Activated T-cell treated with anti-CD3 and anti-CD28 coated beads, Interleukin-2, amount 50 U/mL, for 4 hours (primary cell): ENCODE measurements around the gene TBC1D1. TPM values are rescaled to one million over a fixed set of nuclear protein-coding genes. Genes with fewer than 3 reads are reported as not detected.

ENCODE experiments used
- ATAC-seq, 2 donors: fragments of 200-7000 bp; cut with Tn5 transposase; one replicate each; pipeline ENCODE4 v1.10.0; 2021
- DNase-seq: peaks from one replicate; pipeline ENCODE4 v3.0.0-alpha.2; 2020
- H3K27me3 Mint-ChIP-seq: one replicate; pipeline ENCODE4 v1.8.0; 2021; ENCODE audit warnings: low read depth, mixed read lengths
- H3K36me3 Mint-ChIP-seq: one replicate; pipeline ENCODE4 v1.8.0; 2022; ENCODE audit warnings: mixed read lengths; ENCODE audit not compliant: insufficient read depth
- H3K4me1 Mint-ChIP-seq: one replicate; pipeline ENCODE4 v1.8.0; 2021; ENCODE audit warnings: low read depth, mixed read lengths
- H3K4me3 Mint-ChIP-seq: one replicate; pipeline ENCODE4 v1.8.0; 2021; ENCODE audit warnings: mild to moderate bottlenecking, moderate library complexity, mixed read lengths
- H3K9me3 Mint-ChIP-seq: one replicate; pipeline ENCODE4 v1.8.0; 2021; ENCODE audit warnings: mixed read lengths
- total RNA-seq, 3 donors: library from RNA; stranded (reverse); gene quantifications; one replicate each; pipeline ENCODE4 v1.2.1, GENCODE V29; 2021

TBC1D1 gene
- total RNA-seq, 3 donors from 2014 or later, result 29.4 to 42.0 (median 38.8) TPM

- Mint-ChIP-seq H3K4me3 (no peak overlapping the region), H3K4me1 (peaks cover 34% of the 10 kb centered on the region)
- ATAC-seq, result no peak
Observed at GRCh38 chr4:38124961-38125360, 234.1 kb downstream of the TBC1D1 start.

GRCh38 chr4:38125816-38126215 is 234.9 kb downstream of the TBC1D1 start:
- peaks cover 35% of the 10 kb centered on the region for H3K36me3 Mint-ChIP-seq
- H3K4me3 Mint-ChIP-seq, result no peak overlapping the region
- DNase-seq (no peak), ATAC-seq (no peak)
- peaks cover 42% of the 10 kb centered on the region for H3K4me1 Mint-ChIP-seq
- H3K9me3 Mint-ChIP-seq, result no peaks in the 10 kb centered on the region
- H3K27me3 Mint-ChIP-seq, result no peaks in the 10 kb centered on the region

More at GRCh38 chr4:38124961-38125360, 234.1 kb downstream of the TBC1D1 start:
- peaks cover 38% of the 10 kb centered on the region for H3K36me3 Mint-ChIP-seq
- no peaks in the 10 kb centered on the region for H3K27me3 Mint-ChIP-seq
- no peaks in the 10 kb centered on the region for H3K9me3 Mint-ChIP-seq
- DNase-seq, result no peak

DNA sequence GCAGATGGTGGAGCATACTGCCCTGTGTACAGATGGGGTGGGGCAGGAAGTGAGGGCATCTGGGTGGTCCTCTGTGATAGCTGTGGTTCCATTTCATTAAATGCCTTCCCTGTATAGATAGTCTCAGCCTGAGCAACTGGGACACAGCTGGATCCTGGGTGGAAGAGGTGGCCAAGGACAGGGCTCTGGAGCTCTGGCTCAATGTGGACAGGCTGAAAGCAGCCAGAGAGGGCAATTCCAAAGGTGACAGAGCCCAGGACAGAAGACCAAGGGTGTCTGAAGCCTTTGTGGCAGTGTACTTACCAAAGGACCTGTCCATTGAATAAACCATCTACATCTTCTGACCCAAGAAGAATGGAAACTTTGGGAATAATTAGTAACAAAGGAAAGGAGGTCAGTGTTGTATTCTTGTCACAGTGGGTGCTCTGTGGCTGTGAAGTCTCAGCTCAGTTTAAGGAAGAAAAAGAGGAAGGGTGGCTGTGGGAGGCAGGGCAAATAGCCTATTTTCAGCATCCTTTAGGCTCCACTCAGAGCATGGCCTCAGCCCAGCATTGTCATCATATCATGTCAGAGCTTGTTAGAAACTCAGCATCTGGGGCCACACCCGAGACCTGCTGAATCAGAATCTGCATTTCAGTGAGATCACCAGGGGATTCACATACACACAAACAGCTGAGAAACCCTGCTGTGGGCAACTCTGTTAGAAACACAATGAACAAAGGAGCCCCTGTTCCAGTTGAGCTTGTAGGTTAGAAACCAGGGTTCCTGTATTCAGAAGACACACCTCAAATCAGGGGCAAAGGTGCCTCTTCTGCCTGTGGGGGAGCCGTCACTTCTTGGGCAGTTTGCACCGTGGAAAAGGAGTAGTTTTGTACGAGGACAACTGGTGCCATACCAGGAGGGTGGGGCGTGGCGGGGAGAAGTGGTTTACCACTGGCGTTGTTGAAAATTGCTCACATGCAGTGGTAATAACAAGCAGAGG is 237.9 kb downstream of the TBC1D1 start:
- H3K36me3 Mint-ChIP-seq, result peaks cover 34% of the 10 kb centered on the region
- H3K9me3 Mint-ChIP-seq, result no peaks in the 10 kb centered on the region
- H3K27me3 Mint-ChIP-seq, result no peaks in the 10 kb centered on the region
- peak overlapping the region; percentile 63 for H3K4me3 Mint-ChIP-seq
- H3K4me1 Mint-ChIP-seq, result peaks cover 64% of the 10 kb centered on the region
- DNase-seq (peak; percentile 57), ATAC-seq (peak; percentile 71 to 73)

GRCh38 chr4:38129460-38130227 is 238.8 kb downstream of the TBC1D1 start:
- peaks cover 69% of the 10 kb centered on the region for H3K4me1 Mint-ChIP-seq
- H3K9me3 Mint-ChIP-seq, result no peaks in the 10 kb centered on the region
- H3K4me3 Mint-ChIP-seq, result peak overlapping the region; percentile 63
- ATAC-seq, result no peak
- DNase-seq, result no peak
- H3K27me3 Mint-ChIP-seq, result no peaks in the 10 kb centered on the region
- peaks cover 37% of the 10 kb centered on the region for H3K36me3 Mint-ChIP-seq

GRCh38 chr4:38130884-38131283 is 240.0 kb downstream of the TBC1D1 start:
- H3K4me3 Mint-ChIP-seq, result peak overlapping the region; percentile 71
- no peak for DNase-seq
- H3K36me3 Mint-ChIP-seq, result peaks cover 31% of the 10 kb centered on the region
- no peaks in the 10 kb centered on the region for H3K9me3 Mint-ChIP-seq
- H3K27me3 Mint-ChIP-seq, result no peaks in the 10 kb centered on the region
- ATAC-seq, result no peak
- H3K4me1 Mint-ChIP-seq, result peaks cover 67% of the 10 kb centered on the region

GRCh38 chr4:38131371-38132091 is 240.6 kb downstream of the TBC1D1 start:
- ATAC-seq, result peak; percentile 52 to 58
- peak; percentile 59 for DNase-seq
- no peaks in the 10 kb centered on the region for H3K27me3 Mint-ChIP-seq
- peak overlapping the region; percentile 71 for H3K4me3 Mint-ChIP-seq
- H3K36me3 Mint-ChIP-seq, result peaks cover 35% of the 10 kb centered on the region
- H3K4me1 Mint-ChIP-seq, result peaks cover 67% of the 10 kb centered on the region
- no peaks in the 10 kb centered on the region for H3K9me3 Mint-ChIP-seq

DNA sequence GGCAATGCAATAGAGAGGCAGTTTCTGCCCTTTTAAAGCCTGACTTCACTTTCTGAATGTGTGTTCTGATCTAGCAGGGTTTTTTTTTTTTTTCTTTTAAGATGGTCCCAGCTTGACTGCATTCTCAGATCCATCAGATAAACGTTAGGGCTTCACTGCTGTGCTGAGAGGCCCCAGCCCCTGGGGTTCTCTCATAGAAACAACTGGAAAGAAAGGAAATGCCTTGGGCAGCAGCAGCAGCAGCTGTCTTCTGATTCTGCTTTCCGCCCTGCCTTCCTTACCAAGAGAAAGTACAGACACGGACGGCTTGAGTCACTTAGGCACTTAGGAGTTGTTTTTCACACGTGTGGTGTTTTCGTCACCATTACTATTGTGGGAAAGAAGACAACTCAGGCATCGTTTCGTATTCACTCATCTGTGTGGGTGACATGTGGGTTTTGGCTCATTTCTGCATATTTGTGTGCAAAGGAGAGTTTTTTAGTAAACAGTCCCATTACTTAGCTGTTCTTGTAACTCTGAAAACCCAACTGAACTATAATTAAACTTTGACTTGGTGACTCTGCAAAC is 241.3 kb downstream of the TBC1D1 start:
- Mint-ChIP-seq H3K36me3 (peaks cover 32% of the 10 kb centered on the region), H3K4me1 (peaks cover 67% of the 10 kb centered on the region), H3K27me3 (no peaks in the 10 kb centered on the region), H3K4me3 (peak overlapping the region; percentile 71), H3K9me3 (no peaks in the 10 kb centered on the region)
- ATAC-seq, result peak; percentile 51 to 57
- peak; percentile 53 for DNase-seq

GRCh38 chr4:38132843-38133662 is 242.2 kb downstream of the TBC1D1 start:
- Mint-ChIP-seq H3K4me1 (peaks cover 62% of the 10 kb centered on the region), H3K9me3 (no peaks in the 10 kb centered on the region), H3K4me3 (peak overlapping the region; percentile 22), H3K36me3 (peaks cover 36% of the 10 kb centered on the region), H3K27me3 (no peaks in the 10 kb centered on the region)
- ATAC-seq, result no peak
- no peak for DNase-seq

- peaks cover 42% of the 10 kb centered on the region for H3K36me3 Mint-ChIP-seq
- ATAC-seq (no peak), DNase-seq (no peak)
- H3K4me1 Mint-ChIP-seq, result peaks cover 60% of the 10 kb centered on the region
- H3K9me3 Mint-ChIP-seq, result no peaks in the 10 kb centered on the region
- no peaks in the 10 kb centered on the region for H3K27me3 Mint-ChIP-seq
- no peak overlapping the region for H3K4me3 Mint-ChIP-seq
Observed at GRCh38 chr4:38133711-38134480, 243.0 kb downstream of the TBC1D1 start.

DNA sequence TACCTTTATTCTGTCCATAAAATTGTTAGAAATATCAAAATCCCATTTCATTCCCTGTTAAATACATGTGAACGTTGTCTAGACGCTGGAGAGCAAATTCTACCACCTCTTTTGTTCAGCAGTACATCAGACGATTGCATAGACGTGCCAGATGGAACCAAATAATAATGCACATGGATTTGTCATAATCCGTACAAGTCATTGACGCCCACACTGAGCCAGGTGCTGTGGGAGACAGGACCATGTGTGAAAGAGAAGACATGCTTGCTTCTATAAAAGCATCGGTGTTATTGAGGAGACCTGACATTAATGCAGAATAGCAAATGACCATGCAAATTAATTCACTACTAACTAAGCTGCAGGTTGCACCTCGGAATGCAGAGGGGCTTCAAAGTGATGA is 244.3 kb downstream of the TBC1D1 start:
- ATAC-seq (no peak), DNase-seq (no peak)
- Mint-ChIP-seq H3K4me1 (peaks cover 52% of the 10 kb centered on the region), H3K36me3 (peaks cover 50% of the 10 kb centered on the region), H3K9me3 (no peaks in the 10 kb centered on the region), H3K4me3 (no peak overlapping the region), H3K27me3 (no peaks in the 10 kb centered on the region)

GRCh38 chr4:38136604-38137003 is 245.7 kb downstream of the TBC1D1 start:
- Mint-ChIP-seq H3K4me1 (peaks cover 38% of the 10 kb centered on the region), H3K4me3 (no peak overlapping the region), H3K27me3 (no peaks in the 10 kb centered on the region), H3K36me3 (peaks cover 53% of the 10 kb centered on the region), H3K9me3 (no peaks in the 10 kb centered on the region)
- DNase-seq (no peak), ATAC-seq (no peak)

DNA sequence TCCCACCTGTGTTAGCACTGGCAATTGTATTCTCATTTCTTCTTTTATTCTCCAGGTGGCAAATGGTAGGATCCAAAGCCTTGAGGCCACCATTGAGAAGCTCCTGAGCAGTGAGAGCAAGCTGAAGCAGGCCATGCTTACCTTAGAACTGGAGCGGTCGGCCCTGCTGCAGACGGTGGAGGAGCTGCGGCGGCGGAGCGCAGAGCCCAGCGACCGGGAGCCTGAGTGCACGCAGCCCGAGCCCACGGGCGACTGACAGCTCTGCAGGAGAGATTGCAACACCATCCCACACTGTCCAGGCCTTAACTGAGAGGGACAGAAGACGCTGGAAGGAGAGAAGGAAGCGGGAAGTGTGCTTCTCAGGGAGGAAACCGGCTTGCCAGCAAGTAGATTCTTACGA is 246.2 kb downstream of the TBC1D1 start:
- ATAC-seq (no peak), DNase-seq (no peak)
- H3K4me1 Mint-ChIP-seq, result peaks cover 35% of the 10 kb centered on the region
- H3K27me3 Mint-ChIP-seq, result no peaks in the 10 kb centered on the region
- H3K36me3 Mint-ChIP-seq, result peaks cover 53% of the 10 kb centered on the region
- no peaks in the 10 kb centered on the region for H3K9me3 Mint-ChIP-seq
- no peak overlapping the region for H3K4me3 Mint-ChIP-seq
